ENCODE results near the gene CAMK1G.

Gene CAMK1G

DNA sequence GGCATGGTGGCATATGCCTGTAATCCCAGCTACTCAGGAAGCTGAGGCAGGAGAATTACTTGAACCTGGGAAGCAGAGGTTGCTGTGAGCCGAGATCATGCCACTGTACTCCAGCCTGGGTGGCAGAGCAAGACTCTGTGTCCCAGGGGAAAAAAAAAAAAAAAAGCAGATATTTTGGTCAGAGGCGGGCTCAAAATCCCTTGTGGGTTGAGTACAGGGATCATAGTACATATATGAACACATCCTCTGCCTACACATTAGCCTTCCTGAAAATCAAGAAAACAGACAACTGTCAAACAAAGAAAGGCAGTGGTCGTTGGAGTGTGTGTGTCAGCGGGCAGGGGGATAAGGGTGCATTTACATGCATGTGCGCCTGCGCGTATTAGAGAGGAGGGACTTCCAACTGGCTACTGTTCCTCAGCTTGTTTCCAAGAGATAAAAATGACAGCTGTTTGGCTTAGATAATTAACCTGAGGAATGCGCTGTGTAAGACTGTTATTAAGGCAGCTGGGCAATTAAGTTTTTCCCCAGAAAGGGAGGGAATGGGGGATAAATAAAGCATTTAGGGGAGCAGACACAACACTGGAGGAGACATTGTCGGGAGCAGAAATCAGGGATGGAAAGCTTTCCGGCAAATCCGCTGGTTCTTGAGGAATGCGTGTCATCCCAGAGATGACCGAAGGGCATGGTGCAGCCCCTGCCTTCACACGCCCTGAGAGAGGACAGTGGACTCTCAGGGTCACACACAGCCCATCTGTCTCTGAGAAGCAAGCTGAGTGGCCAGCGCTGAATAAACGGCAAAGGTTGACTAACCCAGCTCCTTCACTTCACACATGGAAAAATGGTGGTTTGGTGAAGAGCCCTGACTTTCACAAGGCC is 62.3 kb downstream of the CAMK1G start:
- Histone ChIP-seq H3K4me3 (ENCODE audit: low read depth in 1 of 5, low read length in 5 of 5) (no peak overlapping the region), H3K9me3 (ENCODE audit: control insufficient read depth in 5 of 5, low read length in 5 of 5) (no peaks in the 10 kb centered on the region), H3K27me3 (ENCODE audit: control insufficient read depth in 5 of 5, insufficient read depth in 4 of 5, low read length in 5 of 5) (no peaks in the 10 kb centered on the region), H3K4me1 (ENCODE audit: control insufficient read depth in 5 of 5, insufficient read depth in 5 of 5, low read length in 5 of 5) (peaks cover 41 to 99% (median 94%) of the 10 kb centered on the region in 5 donors), H3K9ac (ENCODE audit: low read length in 5 of 5) (peak overlapping the region in 2 of 5 donors; percentile 16 to 37), H3K27ac (ENCODE audit: low read depth, low read length) (peak overlapping the region; percentile 86), H3K36me3 (ENCODE audit: control insufficient read depth in 5 of 5, insufficient read depth in 5 of 5, low read length in 5 of 5) (no peaks in the 10 kb centered on the region)

- H3K4me1 ChIP-seq (ENCODE audit: control insufficient read depth in 5 of 5, insufficient read depth in 5 of 5, low read length in 5 of 5) = peaks cover 42 to 100% (median 95%) of the 10 kb centered on the region in 5 donors
- H3K27me3 ChIP-seq (ENCODE audit: control insufficient read depth in 5 of 5, insufficient read depth in 4 of 5, low read length in 5 of 5) = peaks cover 0 to 4% (median 0%) of the 10 kb centered on the region in 5 donors
- H3K27ac ChIP-seq (ENCODE audit: low read depth, low read length) = peak overlapping the region; percentile 86
- no peaks in the 10 kb centered on the region for H3K9me3 ChIP-seq (ENCODE audit: control insufficient read depth in 5 of 5, low read length in 5 of 5)
- no peak overlapping the region for H3K4me3 ChIP-seq (ENCODE audit: low read depth in 1 of 5, low read length in 5 of 5)
- peak overlapping the region in 1 of 5 donors; percentile 13 for H3K9ac ChIP-seq (ENCODE audit: low read length in 5 of 5)
- no peaks in the 10 kb centered on the region for H3K36me3 ChIP-seq (ENCODE audit: control insufficient read depth in 5 of 5, insufficient read depth in 5 of 5, low read length in 5 of 5)
Observed at GRCh38 chr1:209646558-209646957, 63.0 kb downstream of the CAMK1G start.

DNA sequence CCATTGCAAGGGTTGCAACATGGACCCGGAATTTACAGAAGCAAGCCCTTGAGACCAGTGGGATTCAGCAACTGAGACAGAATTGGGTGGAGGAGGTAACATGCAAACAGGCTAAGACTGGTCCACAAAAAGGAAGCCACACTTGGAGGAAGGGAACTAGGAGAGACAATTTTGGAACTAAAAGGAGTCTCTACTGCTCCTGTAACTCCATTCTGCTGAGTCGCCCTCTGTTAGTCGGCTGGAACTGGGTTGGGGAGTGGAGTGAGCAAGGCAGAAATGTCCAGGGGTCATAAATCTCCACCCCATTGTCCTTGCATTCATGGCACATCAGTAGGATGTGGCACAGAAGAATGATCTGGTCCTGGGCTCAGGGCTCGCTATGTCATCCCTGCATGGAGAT is 63.6 kb downstream of the CAMK1G start:
- Histone ChIP-seq H3K27me3 (ENCODE audit: control insufficient read depth in 5 of 5, insufficient read depth in 4 of 5, low read length in 5 of 5) (peaks cover 0 to 4% (median 0%) of the 10 kb centered on the region in 5 donors), H3K4me1 (ENCODE audit: control insufficient read depth in 5 of 5, insufficient read depth in 5 of 5, low read length in 5 of 5) (peaks cover 38 to 98% (median 90%) of the 10 kb centered on the region in 5 donors), H3K9me3 (ENCODE audit: control insufficient read depth in 5 of 5, low read length in 5 of 5) (no peaks in the 10 kb centered on the region), H3K36me3 (ENCODE audit: control insufficient read depth in 5 of 5, insufficient read depth in 5 of 5, low read length in 5 of 5) (no peaks in the 10 kb centered on the region), H3K27ac (ENCODE audit: low read depth, low read length) (peak overlapping the region; percentile 86), H3K4me3 (ENCODE audit: low read depth in 1 of 5, low read length in 5 of 5) (peak overlapping the region in 2 of 5 donors; percentile 12 to 46), H3K9ac (ENCODE audit: low read length in 5 of 5) (peak overlapping the region in 3 of 5 donors; percentile 39 to 49 (median 44))

DNA sequence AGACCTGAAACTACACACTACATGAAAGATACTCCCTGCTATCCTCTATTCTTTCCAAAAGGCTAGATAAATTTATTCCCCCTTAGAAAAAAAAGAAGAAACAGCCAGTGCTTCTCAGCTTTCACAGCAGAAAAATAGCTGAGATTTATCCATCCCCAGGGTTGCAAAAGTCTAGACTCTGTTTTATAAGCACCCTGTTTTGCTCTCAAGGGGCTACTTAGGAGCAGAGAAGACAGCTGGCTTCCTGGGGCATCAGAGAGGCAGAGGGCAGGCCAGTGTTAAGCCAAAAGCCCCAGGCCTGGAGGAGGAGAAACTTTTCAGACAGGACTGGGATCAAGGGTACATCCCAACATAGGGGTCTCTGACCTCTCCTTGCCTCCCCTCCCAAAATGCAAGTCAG is 64.8 kb downstream of the CAMK1G start:
- Histone ChIP-seq H3K4me3 (ENCODE audit: low read depth in 1 of 5, low read length in 5 of 5) (peak overlapping the region in 2 of 5 donors; percentile 39 to 49), H3K9me3 (ENCODE audit: control insufficient read depth in 5 of 5, low read length in 5 of 5) (no peaks in the 10 kb centered on the region), H3K36me3 (ENCODE audit: control insufficient read depth in 5 of 5, insufficient read depth in 5 of 5, low read length in 5 of 5) (no peaks in the 10 kb centered on the region), H3K9ac (ENCODE audit: low read length in 5 of 5) (peak overlapping the region; percentile 8 to 71 (median 26)), H3K27me3 (ENCODE audit: control insufficient read depth in 5 of 5, insufficient read depth in 4 of 5, low read length in 5 of 5) (peaks cover 0 to 4% (median 0%) of the 10 kb centered on the region in 5 donors), H3K27ac (ENCODE audit: low read depth, low read length) (peak overlapping the region; percentile 86), H3K4me1 (ENCODE audit: control insufficient read depth in 5 of 5, insufficient read depth in 5 of 5, low read length in 5 of 5) (peaks cover 32 to 98% (median 88%) of the 10 kb centered on the region in 5 donors)

DNA sequence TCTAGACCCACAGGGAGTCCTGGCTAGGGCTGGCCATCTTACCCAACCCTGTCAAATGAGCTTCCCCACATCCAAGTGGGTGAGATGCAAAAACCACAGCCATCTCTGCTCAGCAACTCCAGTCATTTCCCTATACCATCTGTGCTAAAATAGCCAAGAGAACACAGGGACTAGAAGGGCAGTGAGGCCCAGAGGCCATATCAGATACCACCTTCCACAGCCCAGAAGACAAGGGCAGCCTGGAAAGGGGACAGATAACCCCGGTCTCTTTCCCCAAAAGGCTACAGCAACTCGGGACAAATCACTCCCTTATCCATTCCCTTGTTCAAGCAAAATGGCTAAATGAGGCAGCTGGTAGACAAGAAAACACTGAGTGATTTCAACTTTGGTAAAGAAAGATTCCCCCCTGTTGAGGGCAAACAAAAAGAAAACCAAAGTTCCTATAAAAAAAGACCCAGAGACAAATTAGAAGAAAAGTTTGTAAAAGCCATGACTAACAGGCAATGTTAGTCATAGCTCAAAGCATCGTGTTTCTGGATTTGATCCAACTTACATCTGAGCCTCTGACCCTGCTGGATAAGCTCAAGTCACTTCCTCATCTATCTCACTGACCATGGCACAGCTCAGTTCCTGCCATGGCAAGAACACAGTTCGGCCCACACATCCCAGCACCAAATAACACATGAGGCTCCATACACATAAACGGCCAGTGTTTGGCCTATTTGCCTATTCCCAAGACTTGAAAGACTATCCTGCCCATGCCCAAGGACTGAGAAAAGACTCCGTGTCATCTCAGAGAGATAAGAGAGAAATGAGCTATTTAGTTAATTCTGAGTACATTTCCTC is 65.6 kb downstream of the CAMK1G start:
- peaks cover 27 to 96% (median 82%) of the 10 kb centered on the region in 5 donors for H3K4me1 ChIP-seq (ENCODE audit: control insufficient read depth in 5 of 5, insufficient read depth in 5 of 5, low read length in 5 of 5)
- H3K27me3 ChIP-seq (ENCODE audit: control insufficient read depth in 5 of 5, insufficient read depth in 4 of 5, low read length in 5 of 5) = peaks cover 0 to 4% (median 0%) of the 10 kb centered on the region in 5 donors
- H3K9me3 ChIP-seq (ENCODE audit: control insufficient read depth in 5 of 5, low read length in 5 of 5) = no peaks in the 10 kb centered on the region
- H3K36me3 ChIP-seq (ENCODE audit: control insufficient read depth in 5 of 5, insufficient read depth in 5 of 5, low read length in 5 of 5) = no peaks in the 10 kb centered on the region
- peak overlapping the region in 1 of 5 donors; percentile 41 for H3K4me3 ChIP-seq (ENCODE audit: low read depth in 1 of 5, low read length in 5 of 5)
- H3K9ac ChIP-seq (ENCODE audit: low read length in 5 of 5) = peak overlapping the region in 2 of 5 donors; percentile 61 to 69
- peak overlapping the region; percentile 86 for H3K27ac ChIP-seq (ENCODE audit: low read depth, low read length)

DNA sequence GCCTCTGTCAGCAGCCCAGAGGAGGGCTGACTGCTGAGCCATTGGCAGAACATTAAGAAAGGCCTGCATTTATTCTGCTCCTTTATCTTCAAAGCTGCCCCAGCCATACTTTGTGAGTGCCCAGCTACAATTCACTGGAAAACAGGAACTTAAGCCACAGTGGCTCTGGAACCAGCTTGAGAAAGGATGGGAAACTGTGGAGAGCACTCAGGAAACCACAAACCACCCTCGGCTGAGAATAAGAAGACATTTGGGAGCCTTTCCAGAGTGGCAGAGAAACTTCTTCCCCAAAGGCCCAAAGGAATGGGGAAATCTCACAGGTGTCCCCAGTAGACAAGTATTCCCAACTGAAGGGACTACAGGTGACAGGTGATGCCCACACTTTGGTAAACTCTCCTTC is 66.9 kb downstream of the CAMK1G start:
- peaks cover 0 to 4% (median 0%) of the 10 kb centered on the region in 5 donors for H3K27me3 ChIP-seq (ENCODE audit: control insufficient read depth in 5 of 5, insufficient read depth in 4 of 5, low read length in 5 of 5)
- peak overlapping the region in 4 of 5 donors; percentile 22 to 61 (median 50) for H3K9ac ChIP-seq (ENCODE audit: low read length in 5 of 5)
- H3K4me3 ChIP-seq (ENCODE audit: low read depth in 1 of 5, low read length in 5 of 5) = peak overlapping the region in 2 of 5 donors; percentile 31 to 37
- H3K27ac ChIP-seq (ENCODE audit: low read depth, low read length) = peak overlapping the region; percentile 86
- H3K4me1 ChIP-seq (ENCODE audit: control insufficient read depth in 5 of 5, insufficient read depth in 5 of 5, low read length in 5 of 5) = peaks cover 24 to 83% (median 74%) of the 10 kb centered on the region in 5 donors
- H3K36me3 ChIP-seq (ENCODE audit: control insufficient read depth in 5 of 5, insufficient read depth in 5 of 5, low read length in 5 of 5) = no peaks in the 10 kb centered on the region
- H3K9me3 ChIP-seq (ENCODE audit: control insufficient read depth in 5 of 5, low read length in 5 of 5) = no peaks in the 10 kb centered on the region

GRCh38 chr1:209651138-209651587 is 67.6 kb downstream of the CAMK1G start:
- peaks cover 0 to 4% (median 0%) of the 10 kb centered on the region in 5 donors for H3K27me3 ChIP-seq (ENCODE audit: control insufficient read depth in 5 of 5, insufficient read depth in 4 of 5, low read length in 5 of 5)
- peaks cover 24 to 76% (median 67%) of the 10 kb centered on the region in 5 donors for H3K4me1 ChIP-seq (ENCODE audit: control insufficient read depth in 5 of 5, insufficient read depth in 5 of 5, low read length in 5 of 5)
- no peaks in the 10 kb centered on the region for H3K36me3 ChIP-seq (ENCODE audit: control insufficient read depth in 5 of 5, insufficient read depth in 5 of 5, low read length in 5 of 5)
- peak overlapping the region; percentile 86 for H3K27ac ChIP-seq (ENCODE audit: low read depth, low read length)
- H3K4me3 ChIP-seq (ENCODE audit: low read depth in 1 of 5, low read length in 5 of 5) = peak overlapping the region in 2 of 5 donors; percentile 31 to 37
- no peaks in the 10 kb centered on the region for H3K9me3 ChIP-seq (ENCODE audit: control insufficient read depth in 5 of 5, low read length in 5 of 5)
- peak overlapping the region in 4 of 5 donors; percentile 48 to 90 (median 56) for H3K9ac ChIP-seq (ENCODE audit: low read length in 5 of 5)

- Histone ChIP-seq H3K4me1 (ENCODE audit: control insufficient read depth in 5 of 5, insufficient read depth in 5 of 5, low read length in 5 of 5) (peaks cover 18 to 66% (median 58%) of the 10 kb centered on the region in 5 donors), H3K27ac (ENCODE audit: low read depth, low read length) (peak within 1 kb of the TSS; percentile 86), H3K36me3 (ENCODE audit: control insufficient read depth in 5 of 5, insufficient read depth in 5 of 5, low read length in 5 of 5) (no peaks in the 10 kb centered on the region), H3K4me3 (ENCODE audit: low read depth in 1 of 5, low read length in 5 of 5) (peak within 1 kb of the TSS in 1 of 5 donors; percentile 31), H3K9me3 (ENCODE audit: control insufficient read depth in 5 of 5, low read length in 5 of 5) (no peaks in the 10 kb centered on the region), H3K27me3 (ENCODE audit: control insufficient read depth in 5 of 5, insufficient read depth in 4 of 5, low read length in 5 of 5) (peaks cover 0 to 4% (median 0%) of the 10 kb centered on the region in 5 donors), H3K9ac (ENCODE audit: low read length in 5 of 5) (peak within 1 kb of the TSS in 3 of 5 donors; percentile 52 to 90 (median 61))
Observed at GRCh38 chr1:209652121-209652735, 68.7 kb downstream of the CAMK1G start, which contains the start of gene LAMB3. Gene LAMB3, minus strand, starts transcription at chr1:209652425. Its CDS starts 1,481 bp downstream, at chr1:209650944.

DNA sequence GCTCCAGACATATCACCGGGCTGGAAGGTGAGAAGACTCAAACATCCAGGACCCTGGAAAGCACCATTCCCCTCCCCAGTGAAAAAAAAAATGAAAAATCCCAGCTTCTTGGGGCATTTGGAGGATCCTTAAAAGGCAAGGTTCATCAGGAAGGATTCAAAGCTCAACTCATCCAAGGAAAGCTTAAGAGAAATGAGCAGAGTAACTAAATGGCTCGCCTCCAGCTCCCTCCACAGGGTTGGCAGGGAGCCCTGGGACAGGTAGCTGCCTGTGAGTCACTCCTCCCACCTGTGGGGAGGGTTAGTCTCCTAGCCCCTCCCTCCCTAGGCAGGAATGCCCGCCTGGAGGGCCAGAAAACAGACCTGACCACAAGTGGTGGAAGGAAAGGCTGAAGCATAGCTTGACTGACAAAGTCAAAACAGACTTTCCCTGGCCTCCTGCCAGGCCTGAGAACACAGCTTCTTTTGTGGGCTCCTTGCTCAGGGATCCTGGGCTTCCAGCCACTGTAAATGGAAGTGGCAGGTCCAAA is 69.4 kb downstream of the CAMK1G start:
- H3K9ac ChIP-seq (ENCODE audit: low read length in 5 of 5) = peak overlapping the region in 1 of 5 donors; percentile 1
- H3K27me3 ChIP-seq (ENCODE audit: control insufficient read depth in 5 of 5, insufficient read depth in 4 of 5, low read length in 5 of 5) = peaks cover 0 to 4% (median 0%) of the 10 kb centered on the region in 5 donors
- H3K27ac ChIP-seq (ENCODE audit: low read depth, low read length) = peak overlapping the region; percentile 65
- no peak overlapping the region for H3K4me3 ChIP-seq (ENCODE audit: low read depth in 1 of 5, low read length in 5 of 5)
- H3K36me3 ChIP-seq (ENCODE audit: control insufficient read depth in 5 of 5, insufficient read depth in 5 of 5, low read length in 5 of 5) = no peaks in the 10 kb centered on the region
- no peaks in the 10 kb centered on the region for H3K9me3 ChIP-seq (ENCODE audit: control insufficient read depth in 5 of 5, low read length in 5 of 5)
- peaks cover 13 to 66% (median 57%) of the 10 kb centered on the region in 5 donors for H3K4me1 ChIP-seq (ENCODE audit: control insufficient read depth in 5 of 5, insufficient read depth in 5 of 5, low read length in 5 of 5)

Measured in subcutaneous abdominal adipose tissue (tissue), 5 donors.